Lung microvascular endothelial cell (primary cell): ENCODE measurements around the gene WDR46. TPM values are rescaled to one million over a fixed set of nuclear protein-coding genes. Genes with fewer than 3 reads are reported as not detected.
A peak's percentile ranks its signal among the peaks of the same experiment; 100 is the strongest.
"Not testable (repeated sequence)": the region's sequence is repeated elsewhere in the genome, so short reads cannot be mapped to it uniquely, and the experiment has no call there.

Experiments used
- DNase-seq, 2 donors: peaks; one replicate each; pipeline versions ENCODE4 v3.0.0 to v3.0.0-alpha.2; 2010; ENCODE audit warnings: low read depth in 2 of 2
- total RNA-seq: library from RNA; depleted of rRNA; stranded (reverse); fragments of >200 nt; gene quantifications from 2 replicates; pipeline ENCODE4 v1.2.1, GENCODE V29; 2014

The WDR46 gene
- total RNA-seq, 1 donor from 2014 or later = 58.5 TPM

DNA sequence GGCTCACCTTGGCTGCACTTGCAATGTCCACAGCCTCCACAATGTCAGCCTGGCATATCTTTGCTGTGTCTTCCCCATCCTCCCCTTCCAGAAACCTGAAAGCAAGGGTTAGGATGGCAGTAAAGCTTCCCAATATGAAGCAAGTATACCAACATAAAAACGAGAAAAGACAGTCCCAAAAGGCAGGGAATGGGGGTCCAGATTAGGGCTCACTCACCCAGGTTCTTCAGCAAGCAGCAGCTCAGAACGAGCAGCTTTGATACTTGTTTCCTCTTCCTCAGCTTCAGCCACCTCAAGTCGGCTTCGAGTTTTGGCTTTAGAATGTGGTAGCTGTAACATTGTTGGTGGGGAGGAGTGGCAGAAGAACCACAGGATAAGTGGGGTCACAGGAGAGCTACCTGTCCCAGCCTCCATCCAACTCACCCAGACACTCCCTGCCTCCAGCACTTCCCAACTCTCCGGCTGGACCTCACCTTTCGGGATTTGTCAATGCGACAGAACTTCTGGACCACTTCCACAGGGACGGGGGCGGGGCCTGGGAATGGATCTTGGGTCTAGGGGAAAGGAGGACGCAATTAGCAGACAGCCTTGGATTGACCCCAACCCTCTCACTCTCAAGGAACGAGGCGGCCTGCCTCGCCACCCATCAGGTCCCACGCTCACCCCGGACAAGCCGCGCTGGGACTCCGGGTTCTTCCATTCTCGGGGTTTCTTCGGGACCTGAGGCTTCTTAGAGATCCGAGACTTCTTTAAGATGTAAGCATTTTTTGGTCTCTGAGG is 708 bp downstream of the WDR46 start:
- DNase-seq = no peak

DNA sequence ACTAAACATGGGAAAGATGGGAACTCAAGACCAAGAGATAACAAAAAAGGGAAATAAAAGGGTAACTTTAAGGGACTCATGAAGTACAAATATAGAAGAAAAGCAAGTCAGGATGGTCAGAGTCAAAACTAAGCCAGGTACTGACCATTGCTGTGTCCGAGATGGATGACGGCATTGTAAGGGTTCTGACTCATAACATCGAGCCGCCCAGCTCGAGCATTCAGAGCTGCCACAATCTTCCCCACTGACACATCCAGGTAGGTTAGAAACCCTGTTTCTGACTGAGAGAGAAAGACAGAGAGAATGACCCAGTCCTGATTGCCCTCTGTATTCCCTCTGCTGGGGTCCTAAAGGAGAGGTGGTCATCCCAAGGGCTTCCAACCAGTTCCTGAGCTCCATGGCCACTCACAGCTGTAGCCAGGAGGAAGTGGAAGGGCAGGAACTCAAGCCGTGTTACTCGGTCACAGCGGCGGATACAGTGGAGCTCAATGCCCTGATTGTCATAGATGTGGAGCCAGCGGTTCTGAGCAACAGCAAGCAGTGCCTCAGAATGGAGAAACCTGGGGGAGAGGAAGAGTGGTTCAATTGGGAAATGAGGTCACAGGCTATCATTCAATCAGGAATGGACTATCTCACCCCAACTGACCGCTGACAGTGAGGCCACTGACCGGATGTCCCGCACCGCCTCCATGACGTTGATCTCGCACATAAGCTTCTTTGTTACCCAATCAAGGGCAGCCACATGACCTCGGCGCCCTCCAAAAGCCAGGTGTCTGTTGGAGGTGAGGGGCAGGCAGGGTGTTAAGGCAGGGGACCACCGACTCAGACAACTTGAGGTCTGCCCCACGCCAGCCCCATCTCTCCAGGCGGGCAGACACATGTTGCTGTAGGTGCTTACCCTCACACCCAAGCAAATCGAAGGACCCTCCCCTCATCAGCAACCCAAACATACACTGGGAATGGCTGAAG is 1.8 kb downstream of the WDR46 start:
- DNase-seq = no peak

DNA sequence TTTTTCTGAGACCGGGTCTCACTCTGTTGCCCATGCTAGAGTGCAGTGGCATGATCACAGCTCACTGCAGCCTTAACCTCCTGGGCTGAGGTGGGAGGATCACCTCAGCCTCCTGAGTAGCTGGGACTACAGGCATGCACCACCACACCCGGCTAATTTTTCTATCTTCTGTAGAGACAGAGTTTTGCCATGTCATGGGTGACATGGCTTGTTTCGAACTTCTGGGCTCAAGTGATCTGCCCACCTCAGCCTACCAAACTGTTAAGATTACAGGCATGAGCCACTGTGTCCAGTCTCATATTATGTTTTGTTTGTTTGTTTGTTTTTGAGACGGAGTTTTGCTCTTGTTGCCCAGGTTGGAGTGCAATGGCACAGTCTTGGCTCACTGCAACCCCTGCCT is 3.8 kb downstream of the WDR46 start:
- not testable (repeated sequence) for DNase-seq

DNA sequence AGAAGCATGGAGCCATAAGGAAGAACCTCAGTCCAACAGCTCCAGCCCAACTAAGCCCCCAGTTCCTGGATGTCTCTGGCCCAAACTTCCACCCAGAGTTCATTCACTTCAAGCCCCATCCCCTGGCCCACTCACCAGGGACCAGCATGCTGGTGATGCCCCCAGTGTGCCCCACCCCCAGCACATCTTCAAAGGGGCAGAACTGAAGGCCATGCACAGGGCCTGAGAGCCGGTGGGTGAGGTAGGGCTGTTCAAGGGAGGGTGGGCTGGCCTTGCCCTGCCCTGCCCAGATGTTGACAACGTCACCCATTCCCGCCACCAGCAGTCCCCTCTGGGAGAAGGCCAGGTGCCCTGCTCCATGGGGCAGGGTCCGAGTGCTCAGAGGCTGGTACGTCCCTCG is 8.5 kb downstream of the WDR46 start:
- no peak for DNase-seq

DNA sequence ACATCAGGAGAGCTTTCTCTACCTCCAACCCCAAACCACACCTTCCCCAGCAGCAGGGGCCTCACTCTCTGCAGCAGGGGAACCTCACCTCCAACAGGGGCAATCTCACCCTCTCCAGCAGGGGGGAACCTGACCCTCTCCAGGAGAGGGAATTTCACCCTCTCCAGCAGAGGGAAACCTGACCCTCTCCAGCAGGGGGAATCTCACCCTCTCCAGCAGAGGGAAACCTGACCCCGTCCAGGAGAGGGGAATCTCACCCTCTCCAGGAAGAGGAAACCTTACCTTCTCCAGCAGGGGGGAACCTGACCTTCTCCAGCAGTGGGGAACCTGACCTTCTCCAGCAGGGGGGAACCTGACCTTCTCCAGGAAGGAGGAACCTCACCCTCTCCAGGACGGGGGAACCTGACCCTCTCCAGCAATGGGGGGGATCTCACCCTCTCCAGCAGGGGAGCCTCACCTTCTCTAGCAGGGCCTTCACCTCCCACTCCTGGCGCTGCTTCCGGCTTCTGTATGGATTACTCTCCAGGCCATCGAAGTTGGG is 9.0 kb downstream of the WDR46 start:
- peak; percentile 76 for DNase-seq

DNA sequence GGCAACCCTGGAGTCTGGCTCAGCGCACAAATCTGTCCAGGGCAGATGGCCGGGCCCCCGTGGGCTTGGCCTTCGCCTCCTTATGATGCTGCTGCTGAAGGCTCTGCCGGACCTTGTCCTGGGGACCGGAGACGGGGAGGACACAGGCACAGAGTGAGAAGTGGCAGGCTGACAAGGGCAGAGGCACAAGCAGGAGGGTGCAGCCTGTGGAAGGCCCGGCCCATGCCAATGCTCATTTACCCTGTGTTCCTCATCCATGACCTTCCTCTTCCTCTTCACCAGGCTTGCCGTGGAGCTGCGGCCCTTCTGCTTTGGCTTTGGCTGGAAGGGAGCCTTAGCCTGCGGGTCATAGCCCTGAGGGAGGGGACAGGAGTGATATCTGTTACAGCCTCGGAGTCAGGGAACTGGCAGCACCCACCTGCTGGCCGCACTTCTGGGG is 9.8 kb downstream of the WDR46 start:
- DNase-seq = no peak

DNA sequence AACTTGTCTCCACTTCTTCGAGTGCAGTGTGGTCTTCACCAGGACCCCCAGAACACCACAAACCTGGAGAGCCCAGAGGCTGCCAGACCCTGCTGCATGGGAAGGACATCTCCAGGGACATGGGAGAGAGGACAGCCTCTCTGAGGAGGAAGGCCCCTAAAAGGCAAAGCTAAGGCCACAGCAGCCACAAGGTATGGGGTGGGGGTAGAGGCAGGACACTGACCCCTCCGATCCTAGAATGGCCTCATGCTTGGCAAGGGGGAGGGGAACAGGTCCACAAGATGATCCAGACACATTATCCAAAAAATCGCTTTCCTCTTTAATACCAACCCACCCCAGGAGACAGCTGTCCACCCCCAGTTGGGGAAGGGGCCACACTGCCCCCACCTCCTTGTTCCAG is 10.2 kb downstream of the WDR46 start:
- no peak for DNase-seq

DNA sequence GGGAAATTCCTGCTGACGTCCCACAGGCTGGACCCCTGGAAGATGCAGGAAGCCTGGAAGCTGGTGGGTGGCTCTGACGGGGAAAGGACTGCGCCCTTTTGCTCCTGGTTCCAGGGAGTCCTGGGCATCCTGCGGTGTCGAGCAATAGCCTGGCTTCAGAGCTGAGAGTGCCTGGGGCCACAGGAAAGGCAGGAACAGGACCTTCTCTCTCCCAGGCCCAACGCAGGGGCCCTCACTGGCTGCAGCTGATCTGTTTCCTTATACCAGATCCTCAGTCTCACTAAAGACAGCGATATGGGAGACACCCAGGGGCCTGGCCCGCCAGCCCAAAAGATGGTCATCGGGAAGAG is 10.7 kb downstream of the WDR46 start:
- DNase-seq = no peak

DNA sequence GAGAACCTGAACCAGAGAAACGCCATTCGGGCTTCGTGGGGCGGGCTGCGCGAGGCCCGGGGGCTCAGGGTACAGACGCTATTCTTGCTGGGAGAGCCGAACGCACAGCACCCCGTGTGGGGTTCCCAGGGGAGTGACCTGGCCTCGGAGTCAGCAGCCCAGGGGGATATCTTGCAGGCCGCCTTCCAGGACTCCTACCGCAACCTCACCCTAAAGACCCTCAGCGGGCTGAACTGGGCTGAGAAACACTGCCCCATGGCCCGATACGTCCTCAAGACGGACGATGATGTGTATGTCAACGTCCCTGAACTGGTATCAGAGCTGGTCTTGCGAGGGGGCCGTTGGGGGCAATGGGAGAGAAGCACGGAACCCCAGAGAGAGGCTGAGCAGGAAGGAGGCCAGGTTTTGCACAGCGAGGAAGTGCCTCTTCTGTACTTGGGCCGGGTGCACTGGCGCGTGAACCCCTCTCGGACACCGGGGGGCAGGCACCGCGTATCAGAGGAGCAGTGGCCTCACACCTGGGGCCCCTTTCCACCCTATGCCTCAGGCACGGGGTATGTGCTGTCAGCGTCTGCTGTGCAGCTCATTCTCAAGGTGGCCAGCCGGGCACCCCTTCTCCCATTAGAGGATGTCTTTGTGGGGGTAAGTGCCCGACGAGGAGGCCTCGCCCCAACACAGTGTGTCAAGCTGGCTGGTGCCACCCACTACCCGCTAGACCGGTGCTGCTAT is 11.2 kb downstream of the WDR46 start:
- peak in 1 of 2 donors; percentile 25 for DNase-seq

DNA sequence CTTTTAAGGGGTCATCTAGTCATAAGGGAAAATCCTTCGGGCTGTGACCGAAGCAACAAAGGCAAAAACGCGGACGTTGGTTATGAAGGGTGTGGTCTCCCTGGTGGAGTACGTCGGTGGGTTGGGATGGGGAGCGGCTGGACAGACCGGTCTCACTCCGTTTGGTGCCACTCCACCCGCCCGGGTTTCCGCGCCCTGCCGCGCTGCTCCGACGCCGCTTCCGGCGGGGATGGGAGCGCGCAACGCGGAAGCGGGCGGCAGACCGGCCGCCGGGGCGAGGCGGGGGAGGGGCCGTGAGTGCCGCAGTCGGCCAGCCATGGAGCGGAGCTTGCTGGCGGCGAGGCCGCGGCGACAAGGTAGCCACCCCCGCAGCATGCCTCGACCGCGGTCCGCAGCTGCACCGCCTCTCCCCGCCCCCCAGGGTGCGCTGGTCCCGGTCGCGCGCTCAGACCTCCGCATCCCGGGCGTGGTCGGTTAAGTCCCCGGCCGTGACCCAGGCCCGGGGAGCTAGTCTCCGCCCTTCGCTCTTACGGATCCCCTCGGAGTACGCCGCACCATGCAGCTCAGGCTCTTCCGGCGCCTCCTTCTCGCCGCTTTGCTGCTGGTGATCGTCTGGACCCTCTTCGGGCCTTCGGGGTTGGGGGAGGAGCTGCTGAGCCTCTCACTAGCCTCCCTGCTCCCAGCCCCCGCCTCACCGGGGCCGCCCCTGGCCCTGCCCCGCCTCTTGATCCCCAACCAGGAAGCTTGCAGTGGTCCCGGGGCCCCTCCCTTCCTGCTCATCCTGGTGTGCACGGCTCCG is 12.0 kb downstream of the WDR46 start, which contains the start of gene B3GALT4:
TSS of gene B3GALT4 (plus strand) at position 260 of the 799 bp plus-strand sequence. CDS start at position 557, 297 bp downstream.
- peak; percentile 68 to 75 for DNase-seq

DNA sequence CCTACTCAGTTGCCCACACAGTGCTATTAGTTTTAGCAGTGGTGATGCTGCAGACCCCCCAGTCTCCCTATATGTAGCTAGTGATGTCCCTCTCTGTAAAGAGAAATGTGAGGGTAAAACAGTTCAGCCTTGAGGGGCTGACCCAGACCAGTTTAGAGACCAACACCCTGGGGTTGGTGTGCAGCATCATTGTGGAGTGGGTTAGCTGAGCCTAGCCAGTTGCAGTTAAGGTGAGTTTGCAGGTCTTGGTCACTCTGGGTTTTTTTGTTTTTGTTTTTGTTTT is 12.5 kb downstream of the WDR46 start:
- no peak for DNase-seq

DNA sequence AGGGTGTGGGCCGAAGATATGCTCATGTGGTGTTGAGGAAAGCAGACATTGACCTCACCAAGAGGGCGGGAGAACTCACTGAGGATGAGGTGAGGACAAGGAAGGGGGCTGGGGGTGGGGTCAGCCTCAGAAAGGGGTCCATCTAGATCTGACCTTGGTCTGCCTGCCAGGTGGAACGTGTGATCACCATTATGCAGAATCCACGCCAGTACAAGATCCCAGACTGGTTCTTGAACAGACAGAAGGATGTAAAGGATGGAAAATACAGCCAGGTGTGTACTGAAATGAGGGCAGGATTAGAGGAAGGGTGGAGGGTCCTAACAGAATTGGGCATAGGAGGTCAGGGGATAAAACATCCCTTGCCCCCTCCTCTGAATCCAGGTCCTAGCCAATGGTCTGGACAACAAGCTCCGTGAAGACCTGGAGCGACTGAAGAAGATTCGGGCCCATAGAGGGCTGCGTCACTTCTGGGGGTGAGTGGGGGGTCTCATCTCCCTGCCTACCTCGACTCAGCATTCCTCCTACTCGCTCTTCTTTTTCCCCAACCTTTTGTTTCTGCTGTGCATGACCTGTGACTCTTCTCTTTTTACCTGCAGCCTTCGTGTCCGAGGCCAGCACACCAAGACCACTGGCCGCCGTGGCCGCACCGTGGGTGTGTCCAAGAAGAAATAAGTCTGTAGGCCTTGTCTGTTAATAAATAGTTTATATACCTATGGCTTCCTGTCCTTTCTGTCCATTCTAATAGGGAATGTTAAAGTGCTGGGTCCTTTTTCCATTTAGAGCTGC is 13.1 kb downstream of the WDR46 start:
- DNase-seq = not testable (repeated sequence)

DNA sequence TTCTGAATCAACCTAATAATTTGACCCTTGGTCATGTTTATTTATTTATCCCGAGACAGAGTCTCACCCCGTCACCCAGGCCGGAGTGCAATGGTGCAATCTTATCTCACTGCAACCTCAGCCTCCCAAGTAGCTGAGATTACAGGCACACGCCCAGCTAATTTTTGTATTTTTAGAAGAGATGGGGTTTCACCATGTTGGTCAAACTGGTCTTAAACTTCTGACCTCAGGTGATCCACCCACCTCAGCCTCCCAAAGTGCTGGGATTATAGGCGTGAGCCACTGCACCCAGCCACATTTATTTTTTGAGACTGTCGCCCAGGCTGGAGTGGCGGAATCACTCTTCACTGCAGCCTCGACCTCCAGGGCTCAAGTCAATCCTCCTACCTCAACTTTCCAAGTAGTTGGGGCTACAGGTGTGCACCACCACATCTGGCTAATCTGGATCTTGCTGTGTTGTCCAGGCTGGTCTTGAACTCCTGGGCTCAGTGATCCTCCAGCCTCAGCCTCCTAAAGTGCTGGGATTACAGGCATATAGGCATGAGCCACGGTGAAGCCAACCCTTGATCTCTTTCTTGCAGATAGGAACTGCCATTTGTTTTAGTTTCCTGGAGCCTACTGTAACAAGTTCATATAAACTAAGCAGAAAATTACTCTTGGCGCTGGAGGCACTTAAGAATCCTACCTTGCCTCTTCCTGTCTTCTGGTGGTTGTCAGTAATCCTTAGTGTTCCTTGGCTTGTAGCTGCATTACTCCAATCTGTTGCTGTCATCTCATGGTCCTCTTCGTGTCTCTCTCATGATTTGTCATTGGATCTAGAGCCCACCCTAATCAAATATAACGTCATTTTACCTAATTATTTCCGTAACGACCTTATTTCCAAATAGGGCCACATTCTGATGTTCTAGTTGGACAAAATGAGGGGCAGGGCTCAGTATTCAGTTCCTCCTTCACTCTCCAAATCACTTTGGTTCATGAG is 14.8 kb downstream of the WDR46 start:
- DNase-seq = no peak

DNA sequence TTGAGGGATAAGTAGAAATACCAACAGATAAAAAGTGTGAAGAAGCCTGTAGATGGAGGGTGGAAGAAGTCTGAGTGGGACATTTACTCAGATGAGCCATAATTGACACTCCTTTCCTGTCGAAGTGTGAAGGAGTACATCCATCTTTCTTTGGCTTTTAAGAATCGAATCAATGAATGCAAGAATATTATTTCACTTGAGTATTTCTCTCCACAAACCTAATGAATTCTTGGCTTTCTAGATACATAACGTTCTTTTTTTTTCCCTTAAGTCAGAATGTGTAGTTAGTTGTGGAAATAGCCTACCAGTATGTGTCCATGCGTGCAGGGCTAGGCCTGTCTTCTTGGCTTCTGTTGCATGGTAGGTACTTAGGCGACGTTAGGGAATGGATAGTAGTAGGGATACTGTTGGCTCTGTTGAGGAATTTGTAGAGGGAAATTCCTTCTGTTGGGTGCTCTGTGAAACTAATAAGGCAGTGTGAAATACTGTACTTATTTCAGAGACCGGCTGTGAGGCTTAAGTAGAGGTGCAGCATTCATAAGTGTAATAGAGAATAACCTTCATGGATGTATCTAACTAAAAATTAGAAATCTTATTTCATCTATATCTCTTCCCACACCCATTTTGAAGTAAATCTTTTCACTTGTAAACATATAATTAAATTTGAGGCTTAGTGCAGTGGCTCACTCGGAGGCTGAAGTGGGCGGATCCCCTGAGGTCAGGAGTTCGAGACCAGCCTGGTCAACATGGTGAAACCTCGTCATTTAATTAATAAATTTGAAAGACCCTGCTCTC is 15.7 kb downstream of the WDR46 start:
- DNase-seq = no peak

DNA sequence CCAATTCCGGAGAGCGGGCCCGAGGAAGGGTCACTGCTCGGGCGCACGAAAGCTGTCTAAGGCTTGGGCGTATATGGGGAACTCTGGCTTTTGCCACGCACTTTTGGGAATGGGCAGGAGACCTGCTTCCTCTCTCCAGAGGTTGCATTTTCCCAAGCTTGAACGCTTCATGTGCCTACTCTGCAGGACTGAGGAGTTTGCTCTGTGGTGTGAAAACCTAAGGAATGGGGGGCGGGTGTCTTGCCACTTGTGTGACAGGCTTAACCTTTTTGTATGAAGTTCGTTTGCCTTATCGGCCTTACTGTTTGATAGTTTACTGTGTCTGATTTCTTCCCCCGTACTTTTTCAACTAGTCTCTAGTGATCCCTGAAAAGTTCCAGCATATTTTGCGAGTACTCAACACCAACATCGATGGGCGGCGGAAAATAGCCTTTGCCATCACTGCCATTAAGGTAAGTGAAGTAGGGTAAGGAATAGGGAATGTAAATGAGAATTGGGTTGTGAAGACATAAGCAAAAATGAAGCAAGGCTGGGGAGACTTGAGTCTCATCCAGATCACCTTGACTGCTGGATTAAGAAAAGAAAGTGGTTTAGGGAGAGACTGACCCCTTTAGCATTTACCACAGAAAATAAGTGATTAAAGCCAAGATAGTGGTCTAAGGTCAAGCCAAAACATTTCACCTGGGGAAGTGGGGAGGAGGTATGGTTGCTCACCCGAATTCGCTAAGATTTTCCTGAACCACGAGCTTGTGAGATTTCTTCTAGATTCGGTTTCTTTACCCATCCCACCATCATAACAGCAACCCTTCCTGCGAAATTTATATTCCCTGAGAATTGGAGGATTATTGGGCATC is 16.5 kb downstream of the WDR46 start:
- DNase-seq = no peak

DNA sequence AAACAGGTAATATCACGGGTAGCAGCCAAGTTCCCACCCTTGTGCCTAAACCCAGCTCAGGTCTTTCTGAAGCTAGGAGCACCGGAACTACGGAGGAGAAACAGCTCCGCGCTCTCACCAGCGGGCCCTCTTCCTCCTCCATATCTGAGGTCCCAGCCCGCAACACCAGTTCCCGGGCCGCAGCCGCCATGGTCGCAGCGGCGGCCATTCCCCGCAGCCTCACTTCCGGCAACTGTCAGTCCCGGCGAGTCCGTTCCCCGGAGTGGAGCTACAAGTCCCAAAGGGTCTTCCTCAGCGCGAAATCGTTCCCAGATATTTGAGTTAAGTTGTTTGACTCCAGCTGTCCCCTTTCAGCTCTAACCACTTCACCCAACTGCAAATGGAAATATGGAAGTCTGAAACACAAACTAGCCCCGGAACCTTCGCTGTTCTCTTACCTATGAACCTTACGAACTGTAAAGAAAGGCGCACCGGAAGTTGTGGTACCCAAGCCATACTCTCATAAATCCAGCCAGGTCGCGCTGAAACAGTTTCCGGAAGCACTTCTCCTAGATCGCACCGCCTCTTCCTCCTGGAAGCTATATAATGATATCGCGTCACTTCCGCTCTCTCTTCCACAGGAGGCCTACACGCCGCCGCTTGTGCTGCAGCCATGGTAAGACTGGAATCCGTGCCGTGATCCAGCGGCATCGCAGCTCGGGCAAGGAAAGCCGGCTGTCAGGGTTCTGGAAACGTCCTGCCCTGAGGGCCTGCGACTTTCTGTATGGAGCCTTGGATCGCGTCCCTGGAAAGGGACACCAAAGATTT is 17.4 kb downstream of the WDR46 start, which contains the start of the genes RPS18 and VPS52:
TSS of gene RPS18 (plus strand) at position 608 of the 807 bp plus-strand sequence. CDS start at position 653, 45 bp downstream.
TSS of gene VPS52 (minus strand) at position 409 of the 807 bp plus-strand sequence. CDS start at position 208, 201 bp downstream.
- DNase-seq = peak; percentile 100
